ENCODE results near the gene PPM1J. TPM values are rescaled to one million over a fixed set of nuclear protein-coding genes. Genes with fewer than 3 reads are reported as not detected.

The PPM1J gene
- total and polyA plus RNA-seq, 9 of the 15 experiments (the other 6 are each of a cell fraction or from before 2014, with no cell fraction given): 0.25 to 10.5 (median 4.2) TPM

- peak; percentile 99 for TF ChIP-seq JUND (IDR thresholded peaks at IDR 0.05; ENCODE audit: borderline replicate concordance, low read depth, low read length)
- TF ChIP-seq JUND (tag; IDR thresholded peaks at IDR 0.05; ENCODE audit: borderline replicate concordance, low read depth, low read length): peak; percentile 99
- peak in 1 of 2 experiments; percentile 84; a peak in 3 of 4 replicates for TF ChIP-seq ETV6 (IDR thresholded peaks at IDR 0.05; ENCODE audit: borderline replicate concordance in 1 of 2, low read depth in 2 of 2, low read length in 1 of 2)
- no peak for TF ChIP-seq ETV6 (CRISPR knock-in tag; IDR thresholded peaks at IDR 0.05; ENCODE audit: borderline replicate concordance)
- no peak for TF ChIP-seq RFX7 (CRISPR knock-in tag; IDR thresholded peaks at IDR 0.05)
- peak; percentile 77 for TF ChIP-seq MBD2 (IDR thresholded peaks at IDR 0.05; ENCODE audit: borderline replicate concordance, low read depth)
- peak; percentile 65 for TF ChIP-seq CREB3 (tag; conservative IDR thresholded peaks at IDR 0.05; ENCODE audit: low read depth)
- TF ChIP-seq ZZZ3 (IDR thresholded peaks at IDR 0.05): no peak
Observed at GRCh38 chr1:112700290-112701226, 14.6 kb downstream of the PPM1J start (continued).
